Placental pericyte (primary cell): ENCODE measurements around the gene KIDINS220. TPM values are rescaled to one million over a fixed set of nuclear protein-coding genes. Genes with fewer than 3 reads are reported as not detected.

Experiments used
- total RNA-seq: library from RNA; depleted of rRNA; stranded (reverse); fragments of >200 nt; gene quantifications from 2 replicates; pipeline ENCODE4 v1.2.3, GENCODE V29; 2012

Gene KIDINS220
- total RNA-seq, result 68.0 and 69.2 TPM in 2 replicates

GRCh38 chr2:8836971-8837794 lies at the start of gene KIDINS220:
Gene KIDINS220 (minus strand): TSS chr2:8837613. CDS start chr2:8827093, 10,520 bp downstream.

GRCh38 chr2:8681786-8682692 lies 155.4 kb downstream of the KIDINS220 start, which contains the start of gene ID2:
Gene ID2 (plus strand): TSS chr2:8682056. CDS start chr2:8682166, 110 bp downstream.

Other genes with a start within 250 kb of the KIDINS220 start
- gene ID2, start 155.6 kb downstream of the KIDINS220 start, total RNA-seq, result 17.3 and 51.9 TPM in 2 replicates
- 30.2 and 52.0 TPM in 2 replicates for gene MBOAT2, start 166.1 kb upstream of the KIDINS220 start, total RNA-seq